ENCODE data around the gene LGALS7B. TPM values are rescaled to one million over a fixed set of nuclear protein-coding genes. Genes with fewer than 3 reads are reported as not detected.
A peak's percentile ranks its signal among the peaks of the same experiment; 100 is the strongest.
"Not testable (repeated sequence)": the region's sequence is repeated elsewhere in the genome, so short reads cannot be mapped to it uniquely, and the experiment has no call there.

The LGALS7B gene
- total RNA-seq, 1 donor from 2014 or later, result not detected

DNA sequence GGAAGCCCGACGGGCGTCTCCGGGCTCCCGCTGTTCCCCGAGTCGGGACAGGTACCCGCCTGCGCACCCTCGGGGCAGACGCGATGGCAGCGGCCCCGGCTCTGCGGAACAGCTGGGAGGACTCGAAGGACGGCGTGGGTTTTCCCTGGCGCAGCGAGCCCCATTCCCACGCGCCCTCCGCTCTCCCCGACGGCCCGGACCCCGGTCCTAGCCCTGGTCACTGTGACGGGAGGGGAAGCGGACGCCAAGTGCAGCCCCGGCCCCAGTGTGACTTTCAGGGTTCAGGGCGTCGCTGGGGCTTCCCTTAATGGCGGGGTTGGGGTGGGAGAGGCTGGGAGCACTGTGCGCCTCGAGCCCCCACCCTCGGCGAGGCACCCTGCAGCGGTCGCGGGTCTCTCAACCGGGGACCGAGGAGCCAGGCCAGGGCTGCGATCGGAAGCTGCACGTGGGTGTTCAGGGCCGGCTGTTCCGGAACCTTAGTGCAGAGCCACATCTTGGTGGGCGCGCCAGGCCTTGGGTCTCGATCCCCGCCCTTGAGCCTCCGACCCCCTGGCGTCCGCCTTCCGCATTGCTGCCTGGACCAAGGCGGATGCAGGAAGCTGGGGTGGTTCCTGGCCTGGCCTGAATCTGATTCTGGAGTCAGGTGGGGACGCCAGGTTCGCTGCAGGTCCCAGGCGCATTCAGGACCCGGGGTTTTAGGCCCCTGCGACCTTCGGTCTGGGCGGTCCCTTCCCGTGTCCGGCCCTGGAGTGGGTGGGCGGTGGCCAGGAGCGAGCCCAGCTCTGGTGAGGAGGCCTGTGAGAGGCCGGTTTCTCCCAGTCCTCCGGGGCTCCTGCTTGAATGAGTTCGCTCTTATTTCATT, 3.5 kb downstream of the LGALS7B start:
- DNase-seq (ENCODE audit: extremely low spot score, unreplicated experiment), result no peak
- TF ChIP-seq, protein P1, sequence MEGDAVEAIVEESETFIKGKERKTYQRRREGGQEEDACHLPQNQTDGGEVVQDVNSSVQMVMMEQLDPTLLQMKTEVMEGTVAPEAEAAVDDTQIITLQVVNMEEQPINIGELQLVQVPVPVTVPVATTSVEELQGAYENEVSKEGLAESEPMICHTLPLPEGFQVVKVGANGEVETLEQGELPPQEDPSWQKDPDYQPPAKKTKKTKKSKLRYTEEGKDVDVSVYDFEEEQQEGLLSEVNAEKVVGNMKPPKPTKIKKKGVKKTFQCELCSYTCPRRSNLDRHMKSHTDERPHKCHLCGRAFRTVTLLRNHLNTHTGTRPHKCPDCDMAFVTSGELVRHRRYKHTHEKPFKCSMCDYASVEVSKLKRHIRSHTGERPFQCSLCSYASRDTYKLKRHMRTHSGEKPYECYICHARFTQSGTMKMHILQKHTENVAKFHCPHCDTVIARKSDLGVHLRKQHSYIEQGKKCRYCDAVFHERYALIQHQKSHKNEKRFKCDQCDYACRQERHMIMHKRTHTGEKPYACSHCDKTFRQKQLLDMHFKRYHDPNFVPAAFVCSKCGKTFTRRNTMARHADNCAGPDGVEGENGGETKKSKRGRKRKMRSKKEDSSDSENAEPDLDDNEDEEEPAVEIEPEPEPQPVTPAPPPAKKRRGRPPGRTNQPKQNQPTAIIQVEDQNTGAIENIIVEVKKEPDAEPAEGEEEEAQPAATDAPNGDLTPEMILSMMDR (IDR thresholded peaks at IDR 0.05), result no peak
- Mint-ChIP-seq H3K27me3 (ENCODE audit: unreplicated experiment) (no peaks in the 10 kb centered on the region), H3K9me3 (ENCODE audit: unreplicated experiment) (no peaks in the 10 kb centered on the region), H3K4me1 (ENCODE audit: unreplicated experiment) (peaks cover 7% of the 10 kb centered on the region), H3K4me3 (ENCODE audit: unreplicated experiment) (no peak overlapping the region), H3K27ac (ENCODE audit: unreplicated experiment) (peak overlapping the region; percentile 50), H3K36me3 (ENCODE audit: unreplicated experiment) (no peaks in the 10 kb centered on the region)

- no peak for DNase-seq (ENCODE audit: extremely low spot score, unreplicated experiment)
- peak overlapping the region; percentile 50 for H3K27ac Mint-ChIP-seq (ENCODE audit: unreplicated experiment)
- H3K36me3 Mint-ChIP-seq (ENCODE audit: unreplicated experiment), result no peaks in the 10 kb centered on the region
- H3K27me3 Mint-ChIP-seq (ENCODE audit: unreplicated experiment), result no peaks in the 10 kb centered on the region
- peaks cover 7% of the 10 kb centered on the region for H3K4me1 Mint-ChIP-seq (ENCODE audit: unreplicated experiment)
- TF ChIP-seq, protein P1 (IDR thresholded peaks at IDR 0.05), result no peak
- no peak overlapping the region for H3K4me3 Mint-ChIP-seq (ENCODE audit: unreplicated experiment)
- H3K9me3 Mint-ChIP-seq (ENCODE audit: unreplicated experiment), result no peaks in the 10 kb centered on the region
These were observed 4.2 kb downstream of the LGALS7B start for GRCh38 chr19:38793177-38793576.

DNA sequence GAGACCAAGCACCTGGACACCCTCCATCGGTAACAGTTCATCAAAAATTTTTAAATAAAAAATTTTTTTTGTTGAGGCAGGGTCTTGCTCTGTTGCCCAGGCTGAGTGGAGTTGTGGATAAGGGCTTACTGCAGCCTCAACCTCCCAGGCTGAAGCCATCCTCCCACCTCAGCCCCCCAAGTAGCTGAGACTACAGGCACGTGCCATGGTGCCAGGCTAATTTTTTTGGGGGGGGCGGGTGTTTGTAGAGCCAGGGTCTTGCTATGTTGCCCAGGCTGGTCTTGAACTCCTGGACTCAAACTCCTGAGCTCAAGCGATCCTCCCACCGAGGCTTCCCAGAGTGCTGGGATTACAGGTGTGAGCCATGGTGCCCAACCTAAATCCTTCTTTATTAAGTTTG, 4.7 kb downstream of the LGALS7B start:
- no peak for DNase-seq (ENCODE audit: extremely low spot score, unreplicated experiment)
- Mint-ChIP-seq H3K27me3 (ENCODE audit: unreplicated experiment) (no peaks in the 10 kb centered on the region), H3K4me1 (ENCODE audit: unreplicated experiment) (peaks cover 7% of the 10 kb centered on the region), H3K4me3 (ENCODE audit: unreplicated experiment) (no peak overlapping the region), H3K36me3 (ENCODE audit: unreplicated experiment) (no peaks in the 10 kb centered on the region), H3K9me3 (ENCODE audit: unreplicated experiment) (no peaks in the 10 kb centered on the region), H3K27ac (ENCODE audit: unreplicated experiment) (no peak overlapping the region)
- TF ChIP-seq, protein P1 (IDR thresholded peaks at IDR 0.05), result no peak

DNA sequence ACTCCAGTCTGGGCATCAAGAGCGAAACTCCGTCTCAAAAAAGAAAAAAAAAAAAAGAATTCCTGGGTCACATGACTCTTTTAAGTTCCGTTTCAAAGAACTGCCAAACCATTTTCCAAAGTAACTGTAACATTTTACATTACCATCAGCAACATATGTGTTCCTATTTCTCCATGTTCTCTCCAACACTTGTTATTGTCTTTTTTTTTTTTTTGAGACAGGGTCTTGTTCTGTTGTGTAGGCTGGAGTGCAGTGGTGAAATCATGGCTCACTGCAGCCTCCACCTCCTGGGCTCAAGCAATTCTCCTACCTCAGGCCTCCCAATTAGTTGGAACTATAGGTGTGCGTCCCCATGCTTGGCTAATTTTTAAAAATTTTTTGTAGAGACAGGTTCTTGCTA, 6.5 kb downstream of the LGALS7B start:
- peaks cover 10% of the 10 kb centered on the region for H3K4me1 Mint-ChIP-seq (ENCODE audit: unreplicated experiment)

DNA sequence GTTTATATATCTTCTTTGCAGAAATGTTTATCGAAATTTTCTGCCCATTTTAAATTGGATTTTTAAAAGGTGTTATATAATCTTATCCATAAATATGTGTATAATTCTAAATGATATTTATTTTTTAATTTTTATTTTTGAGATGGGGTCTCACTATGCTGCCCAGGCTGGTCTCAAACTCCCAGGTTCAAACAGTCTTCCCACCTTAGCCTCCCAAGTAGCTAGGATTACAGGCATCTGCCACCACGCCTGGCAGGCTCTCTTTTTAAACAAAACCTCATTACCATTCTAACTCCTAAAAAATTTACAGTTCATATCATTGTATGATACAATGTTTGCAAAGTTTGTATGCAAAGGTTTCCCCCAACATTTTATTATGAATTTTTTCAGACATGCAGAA, 7.2 kb downstream of the LGALS7B start:
- Mint-ChIP-seq H3K27ac (ENCODE audit: unreplicated experiment) (no peak overlapping the region), H3K4me1 (ENCODE audit: unreplicated experiment) (peaks cover 10% of the 10 kb centered on the region), H3K4me3 (ENCODE audit: unreplicated experiment) (no peak overlapping the region), H3K27me3 (ENCODE audit: unreplicated experiment) (no peaks in the 10 kb centered on the region), H3K36me3 (ENCODE audit: unreplicated experiment) (no peaks in the 10 kb centered on the region), H3K9me3 (ENCODE audit: unreplicated experiment) (no peaks in the 10 kb centered on the region)
- no peak for DNase-seq (ENCODE audit: extremely low spot score, unreplicated experiment)
- TF ChIP-seq, protein P1 (IDR thresholded peaks at IDR 0.05), result no peak

More for the DNA sequence above, 6.5 kb downstream of the LGALS7B start:
- no peak overlapping the region for H3K4me3 Mint-ChIP-seq (ENCODE audit: unreplicated experiment)
- TF ChIP-seq, protein P1 (IDR thresholded peaks at IDR 0.05), result no peak
- no peak for DNase-seq (ENCODE audit: extremely low spot score, unreplicated experiment)
- no peaks in the 10 kb centered on the region for H3K9me3 Mint-ChIP-seq (ENCODE audit: unreplicated experiment)
- H3K27ac Mint-ChIP-seq (ENCODE audit: unreplicated experiment), result no peak overlapping the region
- no peaks in the 10 kb centered on the region for H3K27me3 Mint-ChIP-seq (ENCODE audit: unreplicated experiment)
- H3K36me3 Mint-ChIP-seq (ENCODE audit: unreplicated experiment), result no peaks in the 10 kb centered on the region

DNA sequence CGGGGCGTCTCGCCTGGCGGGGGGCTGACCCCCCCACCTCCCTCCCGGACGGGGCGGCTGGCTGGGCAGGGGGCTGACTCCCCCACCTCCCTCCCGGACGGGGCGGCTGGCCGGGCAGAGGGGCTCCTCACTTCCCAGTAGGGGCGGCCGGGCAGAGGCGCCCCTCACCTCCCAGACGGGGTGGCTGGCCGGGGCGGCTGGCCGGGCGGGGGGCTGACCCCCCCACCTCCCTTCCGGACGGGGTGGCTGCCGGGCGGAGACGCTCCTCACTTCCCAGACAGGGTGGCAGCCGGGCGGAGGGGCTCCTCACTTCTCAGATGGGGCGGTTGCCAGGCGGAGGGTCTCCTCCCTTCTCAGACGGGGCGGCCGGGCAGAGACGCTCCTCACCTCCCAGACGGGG, 8.8 kb downstream of the LGALS7B start:
- DNase-seq (ENCODE audit: extremely low spot score, unreplicated experiment); H3K9me3 Mint-ChIP-seq (ENCODE audit: unreplicated experiment); H3K4me3 Mint-ChIP-seq (ENCODE audit: unreplicated experiment); H3K36me3 Mint-ChIP-seq (ENCODE audit: unreplicated experiment); H3K27me3 Mint-ChIP-seq (ENCODE audit: unreplicated experiment); H3K27ac Mint-ChIP-seq (ENCODE audit: unreplicated experiment): not testable (repeated sequence)
- H3K4me1 Mint-ChIP-seq (ENCODE audit: unreplicated experiment), result peaks cover 10% of the 10 kb centered on the region

All from osteocyte (in vitro differentiated cells).